Gastrocnemius medialis (tissue), 4 donors: Measurements from ENCODE around the gene RPS5.

Source experiments
- CTCF ChIP-seq, 5 experiments: fragments of 450-650 bp in 3 of 5; fragments of 200-600 bp in 2 of 5; sonication (generic) in 2 of 5; IDR thresholded peaks in 4 of 5; conservative IDR thresholded peaks in 1 of 5; 1 replicate in 4 of 5; 2 replicates in 1 of 5; pipeline ENCODE4 v1.5.1; 2016 to 2019; ENCODE audit warnings: antibody characterized with exemption in 5 of 5, mild to moderate bottlenecking in 3 of 5, moderate library complexity in 3 of 5
- POLR2A ChIP-seq, 2 donors: fragments of 450-650 bp; IDR thresholded peaks; one replicate each; pipeline ENCODE4 v1.6.1; 2017; ENCODE audit warnings: antibody characterized with exemption in 2 of 2, mild to moderate bottlenecking in 2 of 2, moderate library complexity in 2 of 2

DNA sequence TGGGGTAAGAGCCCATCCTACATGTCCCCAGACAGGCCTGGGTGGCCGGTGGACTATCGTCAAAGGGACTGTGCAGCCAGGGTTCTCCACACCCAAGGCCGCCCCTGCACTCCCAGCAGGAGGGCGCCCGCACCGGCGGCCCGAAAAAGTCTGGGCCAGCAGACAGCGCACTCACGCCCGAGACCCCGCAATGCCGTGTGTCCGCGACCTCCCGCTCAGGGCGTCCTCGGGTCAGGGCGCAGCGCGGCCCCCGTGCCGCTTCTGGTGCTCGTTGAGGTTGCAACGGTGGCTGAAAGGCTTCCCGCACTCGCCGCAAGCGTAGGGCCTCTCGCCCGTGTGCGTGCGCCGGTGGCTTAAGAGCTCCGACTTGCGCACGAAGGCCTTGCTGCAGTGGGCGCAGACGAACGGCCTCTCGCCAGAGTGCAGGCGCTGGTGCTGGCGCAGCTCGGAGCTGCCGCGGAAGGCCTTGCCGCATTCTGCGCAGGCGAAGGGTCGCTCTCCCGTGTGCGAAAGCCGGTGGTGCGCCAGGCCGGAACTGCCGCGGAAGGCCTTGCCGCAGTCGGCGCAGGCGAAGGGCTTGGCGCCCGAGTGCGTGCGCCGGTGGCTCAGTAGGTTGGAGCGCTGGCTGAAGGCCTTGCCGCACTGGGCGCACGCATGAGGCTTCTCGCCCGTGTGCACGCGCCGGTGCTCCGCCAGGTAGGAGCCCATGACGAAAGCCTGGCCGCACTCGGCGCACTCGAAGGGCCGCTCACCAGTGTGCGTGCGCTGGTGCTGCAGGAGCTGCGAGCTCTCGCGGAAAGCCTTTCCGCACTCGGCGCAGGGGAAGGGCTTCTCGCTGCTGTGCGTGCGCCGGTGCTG, 30.9 kb upstream of the RPS5 start:
- TF ChIP-seq CTCF (IDR thresholded peaks at IDR 0.05 in 4 of 5, conservative IDR thresholded peaks at IDR 0.05 in 1 of 5): no peak
- no peak for TF ChIP-seq POLR2A (IDR thresholded peaks at IDR 0.05)
